T-helper 2 cell (primary cell): ENCODE data around the gene STRIP2.

ENCODE experiments used
- DNase-seq, 5 experiments: peaks; one replicate each; pipeline versions ENCODE4 v3.0.0 to v3.0.0-alpha.2; 2012 to 2022

Gene STRIP2

GRCh38 chr7:129497156-129497555 lies 62.9 kb downstream of the STRIP2 start:
- DNase-seq: no peak

- DNase-seq: no peak
Measured at GRCh38 chr7:129498021-129498420, 63.8 kb downstream of the STRIP2 start.

- DNase-seq: peak in 1 of 5 experiments; percentile 56
Measured at GRCh38 chr7:129499999-129500398, 65.8 kb downstream of the STRIP2 start.

GRCh38 chr7:129501760-129502707 lies 67.8 kb downstream of the STRIP2 start, which contains the start of gene SMKR1:
Gene SMKR1 (plus strand): TSS chr7:129502531. CDS start chr7:129502825, 294 bp downstream.
- DNase-seq: peak; percentile 83 to 96 (median 92)

- DNase-seq: no peak
Measured at GRCh38 chr7:129502708-129503685, 68.8 kb downstream of the STRIP2 start.

GRCh38 chr7:129503725-129504124 lies 69.5 kb downstream of the STRIP2 start:
- DNase-seq: no peak

- no peak for DNase-seq
Measured at GRCh38 chr7:129512192-129512591, 78.0 kb downstream of the STRIP2 start.

GRCh38 chr7:129513546-129513945 lies 79.3 kb downstream of the STRIP2 start:
- no peak for DNase-seq

- no peak for DNase-seq
Measured at GRCh38 chr7:129514683-129515082, 80.5 kb downstream of the STRIP2 start.

GRCh38 chr7:129515381-129515780 lies 81.1 kb downstream of the STRIP2 start:
- no peak for DNase-seq

GRCh38 chr7:129517931-129518330 lies 83.7 kb downstream of the STRIP2 start:
- no peak for DNase-seq

- DNase-seq: no peak
Measured at GRCh38 chr7:129519464-129519863, 85.2 kb downstream of the STRIP2 start.

- no peak for DNase-seq
Measured at GRCh38 chr7:129522088-129522970, 88.1 kb downstream of the STRIP2 start.

GRCh38 chr7:129522971-129523340 lies 88.7 kb downstream of the STRIP2 start:
- no peak for DNase-seq

GRCh38 chr7:129523924-129524323 lies 89.7 kb downstream of the STRIP2 start:
- no peak for DNase-seq

- peak in 1 of 5 experiments; percentile 20 for DNase-seq
Measured at GRCh38 chr7:129524405-129524804, 90.2 kb downstream of the STRIP2 start.

- no peak for DNase-seq
Measured at GRCh38 chr7:129525225-129525862, 91.1 kb downstream of the STRIP2 start.

- DNase-seq: no peak
Measured at GRCh38 chr7:129529643-129530042, 95.4 kb downstream of the STRIP2 start.

GRCh38 chr7:129530795-129531391 lies 96.7 kb downstream of the STRIP2 start:
- DNase-seq: peak in 3 of 5 experiments; percentile 20 to 56 (median 26)

GRCh38 chr7:129531721-129532120 lies 97.5 kb downstream of the STRIP2 start:
- DNase-seq: no peak

- no peak for DNase-seq
Measured at GRCh38 chr7:129532375-129532774, 98.1 kb downstream of the STRIP2 start.
